ENCODE results near the gene UGGT2.

DNA sequence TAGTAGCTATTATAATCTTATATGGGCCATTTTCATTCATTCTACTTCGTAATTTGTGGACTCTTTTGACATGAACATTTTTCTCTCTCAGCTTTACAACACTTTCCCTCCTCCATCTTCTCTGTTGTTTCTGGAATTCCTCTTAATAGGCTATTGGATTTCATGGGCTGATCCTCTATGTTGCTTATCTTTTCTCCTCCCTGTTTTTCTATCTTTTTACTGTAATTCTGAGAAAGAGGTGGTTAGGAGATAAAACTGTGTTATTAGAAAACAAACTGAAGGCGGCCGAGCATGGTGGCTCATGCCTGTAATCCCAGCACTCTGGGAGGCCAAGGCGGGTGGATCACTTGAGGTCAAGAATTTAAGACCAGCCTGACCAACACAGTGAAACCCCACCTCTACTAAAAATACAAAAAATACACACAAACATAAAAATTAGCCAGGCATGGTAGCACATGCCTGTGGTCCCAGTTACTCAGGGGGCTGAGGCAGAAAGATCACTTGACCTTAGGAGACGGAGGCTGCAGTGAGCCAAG, 188.1 kb downstream of the UGGT2 start:
- TF ChIP-seq, protein P1, sequence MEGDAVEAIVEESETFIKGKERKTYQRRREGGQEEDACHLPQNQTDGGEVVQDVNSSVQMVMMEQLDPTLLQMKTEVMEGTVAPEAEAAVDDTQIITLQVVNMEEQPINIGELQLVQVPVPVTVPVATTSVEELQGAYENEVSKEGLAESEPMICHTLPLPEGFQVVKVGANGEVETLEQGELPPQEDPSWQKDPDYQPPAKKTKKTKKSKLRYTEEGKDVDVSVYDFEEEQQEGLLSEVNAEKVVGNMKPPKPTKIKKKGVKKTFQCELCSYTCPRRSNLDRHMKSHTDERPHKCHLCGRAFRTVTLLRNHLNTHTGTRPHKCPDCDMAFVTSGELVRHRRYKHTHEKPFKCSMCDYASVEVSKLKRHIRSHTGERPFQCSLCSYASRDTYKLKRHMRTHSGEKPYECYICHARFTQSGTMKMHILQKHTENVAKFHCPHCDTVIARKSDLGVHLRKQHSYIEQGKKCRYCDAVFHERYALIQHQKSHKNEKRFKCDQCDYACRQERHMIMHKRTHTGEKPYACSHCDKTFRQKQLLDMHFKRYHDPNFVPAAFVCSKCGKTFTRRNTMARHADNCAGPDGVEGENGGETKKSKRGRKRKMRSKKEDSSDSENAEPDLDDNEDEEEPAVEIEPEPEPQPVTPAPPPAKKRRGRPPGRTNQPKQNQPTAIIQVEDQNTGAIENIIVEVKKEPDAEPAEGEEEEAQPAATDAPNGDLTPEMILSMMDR (IDR thresholded peaks at IDR 0.05; ENCODE audit: low read length) = no peak
- TF ChIP-seq EZH2 (IDR thresholded peaks at IDR 0.05; ENCODE audit: borderline replicate concordance, low read length) = no peak

All from OCI-LY1 (cell line).